GM18873 (cell line): ENCODE measurements around the gene KRTAP12-4.
"Not testable (repeated sequence)": the region's sequence is repeated elsewhere in the genome, so short reads cannot be mapped to it uniquely, and the experiment has no call there.

Experiments used
- ATAC-seq: cut with Tn5 transposase; IDR thresholded peaks from one replicate; pipeline ENCODE4 v1.9.1; 2021; ENCODE audit warnings: mild to moderate bottlenecking, moderate library complexity, moderate number of reproducible peaks; ENCODE audit not compliant: unreplicated experiment, low FRiP score

The KRTAP12-4 gene

GRCh38 chr21:44654576-44655175 lies at the start of gene KRTAP12-4:
Gene KRTAP12-4 (minus strand): TSS chr21:44654659. CDS start chr21:44654614, 45 bp downstream.
- ATAC-seq: no peak

GRCh38 chr21:44703731-44704635 lies 49.5 kb upstream of the KRTAP12-4 start:
- ATAC-seq: no peak

- ATAC-seq: no peak
Measured at GRCh38 chr21:44702973-44703730, 48.7 kb upstream of the KRTAP12-4 start.

GRCh38 chr21:44702111-44702972 lies 47.9 kb upstream of the KRTAP12-4 start:
- no peak for ATAC-seq

GRCh38 chr21:44701541-44701940 lies 47.1 kb upstream of the KRTAP12-4 start:
- no peak for ATAC-seq

- ATAC-seq: no peak
Measured at GRCh38 chr21:44701023-44701400, 46.6 kb upstream of the KRTAP12-4 start.

GRCh38 chr21:44700101-44701022 lies 45.9 kb upstream of the KRTAP12-4 start:
- no peak for ATAC-seq

GRCh38 chr21:44699502-44700001 lies 45.1 kb upstream of the KRTAP12-4 start:
- ATAC-seq: no peak

- no peak for ATAC-seq
Measured at GRCh38 chr21:44697811-44698734, 43.6 kb upstream of the KRTAP12-4 start.

GRCh38 chr21:44697172-44697810 lies 42.8 kb upstream of the KRTAP12-4 start, which contains the start of gene KRTAP10-12:
Gene KRTAP10-12 (plus strand): TSS chr21:44697172. CDS start chr21:44697202, 30 bp downstream.
- ATAC-seq: not testable (repeated sequence)

- no peak for ATAC-seq
Measured at GRCh38 chr21:44696572-44696971, 42.1 kb upstream of the KRTAP12-4 start.

- no peak for ATAC-seq
Measured at GRCh38 chr21:44695641-44696040, 41.2 kb upstream of the KRTAP12-4 start.

GRCh38 chr21:44695184-44695583 lies 40.7 kb upstream of the KRTAP12-4 start:
- no peak for ATAC-seq

- ATAC-seq: no peak
Measured at GRCh38 chr21:44694776-44695175, 40.3 kb upstream of the KRTAP12-4 start.

- no peak for ATAC-seq
Measured at GRCh38 chr21:44692798-44693512, 38.5 kb upstream of the KRTAP12-4 start.

GRCh38 chr21:44691686-44692085 lies 37.2 kb upstream of the KRTAP12-4 start:
- no peak for ATAC-seq

GRCh38 chr21:44689740-44690139 lies 35.3 kb upstream of the KRTAP12-4 start:
- not testable (repeated sequence) for ATAC-seq
